ENCODE results near the gene KCNJ10. TPM values are rescaled to one million over a fixed set of nuclear protein-coding genes. Genes with fewer than 3 reads are reported as not detected.

Gene KCNJ10
- total and polyA plus RNA-seq, 2 experiments from 2014 or later: not detected

- no peaks in the 10 kb centered on the region for H4K20me1 ChIP-seq (ENCODE audit: insufficient read depth, poor library complexity, severe bottlenecking)
- no peak for TF ChIP-seq EZH2phosphoT487 (IDR thresholded peaks at IDR 0.05; ENCODE audit: low read depth, severe bottlenecking, unreplicated experiment)
- no peak for TF ChIP-seq CTCF (IDR thresholded peaks at IDR 0.05; ENCODE audit: poor library complexity)
- TF ChIP-seq EZH2 (IDR thresholded peaks at IDR 0.05; ENCODE audit: borderline replicate concordance): no peak
- H3K4me1 ChIP-seq (ENCODE audit: insufficient read depth): peaks cover 5% of the 10 kb centered on the region
- H3K4me3 ChIP-seq: no peak overlapping the region
- H3K36me3 ChIP-seq (replicated peaks; ENCODE audit: insufficient read depth, low read depth): no peaks in the 10 kb centered on the region
- H3K9me3 ChIP-seq (ENCODE audit: low read depth): no peaks in the 10 kb centered on the region
- no peaks in the 10 kb centered on the region for H3K27me3 ChIP-seq
- no peak overlapping the region for H2AFZ ChIP-seq
- H3K4me2 ChIP-seq: no peak overlapping the region
- no peak for DNase-seq (ENCODE audit: low spot score)
- no peaks in the 10 kb centered on the region for H3K9me2 ChIP-seq (replicated peaks; ENCODE audit: insufficient read depth)
- no peak overlapping the region for H3K27ac ChIP-seq
- H3K79me2 ChIP-seq: peaks cover 23% of the 10 kb centered on the region
Measured at GRCh38 chr1:160028426-160028825, 41.5 kb downstream of the KCNJ10 start.

DNA sequence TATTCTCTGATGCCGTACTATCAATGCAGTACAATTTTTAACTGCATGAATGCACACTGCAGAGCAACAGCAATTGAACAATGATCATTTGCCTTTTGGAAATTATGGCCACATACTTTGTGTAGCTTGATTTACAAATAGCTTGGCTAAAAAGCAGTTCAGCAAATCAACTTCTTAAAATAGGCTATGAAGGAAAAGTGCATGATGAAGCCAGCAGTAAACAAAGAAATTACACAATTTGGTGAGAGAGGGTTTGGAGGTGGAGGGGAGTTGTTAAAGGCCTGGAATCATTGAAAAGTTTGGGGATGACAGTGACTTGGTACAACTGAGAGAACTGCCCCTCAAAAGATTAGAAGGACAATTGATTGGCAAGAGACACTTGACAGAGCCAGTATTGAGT is 44.6 kb downstream of the KCNJ10 start:
- no peak for TF ChIP-seq CTCF (IDR thresholded peaks at IDR 0.05; ENCODE audit: poor library complexity)
- no peak for TF ChIP-seq EZH2phosphoT487 (IDR thresholded peaks at IDR 0.05; ENCODE audit: low read depth, severe bottlenecking, unreplicated experiment)
- no peak for TF ChIP-seq EZH2 (IDR thresholded peaks at IDR 0.05; ENCODE audit: borderline replicate concordance)
- peaks cover 3% of the 10 kb centered on the region for H3K27me3 ChIP-seq
- H4K20me1 ChIP-seq (ENCODE audit: insufficient read depth, poor library complexity, severe bottlenecking): no peaks in the 10 kb centered on the region
- no peaks in the 10 kb centered on the region for H3K36me3 ChIP-seq (replicated peaks; ENCODE audit: insufficient read depth, low read depth)
- H3K4me3 ChIP-seq: no peak overlapping the region
- no peak overlapping the region for H2AFZ ChIP-seq
- H3K9me3 ChIP-seq (ENCODE audit: low read depth): no peaks in the 10 kb centered on the region
- 58% methylated on average over 1 of the region's 1 CpG for WGBS (ENCODE audit: low lambda C conversion rate, missing lambda C conversion rate)
- DNase-seq (ENCODE audit: low spot score): no peak
- H3K4me2 ChIP-seq: no peak overlapping the region
- H3K79me2 ChIP-seq: peaks cover 20% of the 10 kb centered on the region
- no peaks in the 10 kb centered on the region for H3K9me2 ChIP-seq (replicated peaks; ENCODE audit: insufficient read depth)
- H3K4me1 ChIP-seq (ENCODE audit: insufficient read depth): peaks cover 2% of the 10 kb centered on the region
- no peak overlapping the region for H3K27ac ChIP-seq

DNA sequence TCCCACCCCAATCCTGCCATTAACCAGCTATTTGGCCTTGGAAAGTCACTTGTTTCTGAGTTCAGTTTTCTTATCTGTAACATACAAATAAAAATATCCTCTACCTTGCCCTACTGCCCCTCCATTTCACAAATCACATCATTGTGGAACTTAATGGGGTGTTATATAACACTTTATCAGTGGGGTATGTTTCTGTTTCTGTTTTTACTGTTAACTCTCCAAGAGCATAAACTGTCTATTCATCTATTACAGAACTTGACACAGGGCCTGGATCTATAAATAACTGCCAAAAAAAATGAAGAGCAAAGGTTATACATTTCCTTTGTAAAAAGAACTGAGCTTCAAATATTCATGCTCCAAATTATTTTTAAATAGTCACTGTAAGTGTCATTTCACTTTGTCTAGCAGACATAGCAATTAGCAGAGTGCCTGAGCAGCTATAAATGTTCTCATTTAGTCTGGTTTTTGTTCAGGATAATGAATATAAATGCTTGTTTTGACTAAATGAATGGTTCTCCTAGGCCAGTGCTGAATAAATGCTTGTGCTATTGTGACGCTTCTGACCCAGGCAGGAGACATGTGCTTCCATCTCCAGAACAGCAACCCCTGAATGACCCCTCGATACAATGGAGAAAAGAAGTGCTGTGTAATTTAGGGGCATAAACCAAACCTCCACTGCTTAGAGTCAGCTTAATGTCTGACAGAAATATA is 45.6 kb downstream of the KCNJ10 start:
- Histone ChIP-seq H3K36me3 (replicated peaks; ENCODE audit: insufficient read depth, low read depth) (no peaks in the 10 kb centered on the region), H2AFZ (no peak overlapping the region), H3K9me3 (ENCODE audit: low read depth) (no peaks in the 10 kb centered on the region), H3K4me3 (no peak overlapping the region), H3K4me1 (ENCODE audit: insufficient read depth) (no peaks in the 10 kb centered on the region), H3K27me3 (peaks cover 3% of the 10 kb centered on the region), H3K9me2 (replicated peaks; ENCODE audit: insufficient read depth) (no peaks in the 10 kb centered on the region), H3K4me2 (no peak overlapping the region), H4K20me1 (ENCODE audit: insufficient read depth, poor library complexity, severe bottlenecking) (no peaks in the 10 kb centered on the region), H3K27ac (no peak overlapping the region), H3K79me2 (peaks cover 11% of the 10 kb centered on the region)
- WGBS (ENCODE audit: low lambda C conversion rate, missing lambda C conversion rate): 58% methylated on average over 2 of the region's 2 CpGs
- TF ChIP-seq CTCF (IDR thresholded peaks at IDR 0.05; ENCODE audit: poor library complexity) (no peak), EZH2phosphoT487 (IDR thresholded peaks at IDR 0.05; ENCODE audit: low read depth, severe bottlenecking, unreplicated experiment) (no peak), EZH2 (IDR thresholded peaks at IDR 0.05; ENCODE audit: borderline replicate concordance) (no peak)
- no peak for DNase-seq (ENCODE audit: low spot score)
